Fibroblast of lung (primary cell): ENCODE data around the gene KCNE3. TPM values are rescaled to one million over a fixed set of nuclear protein-coding genes. Genes with fewer than 3 reads are reported as not detected.

ENCODE experiments used
- DNase-seq, 2 donors: peaks; one replicate each; pipeline versions ENCODE4 v3.0.0 to v3.0.0-alpha.2; 2010; ENCODE audit warnings: low read depth in 2 of 2
- H2AFZ ChIP-seq: 2 replicates; pipeline ENCODE4 v1.5.1; 2012; ENCODE audit warnings: low read length, control low read depth, inconsistent platforms
- H3K27ac ChIP-seq: 2 replicates; pipeline ENCODE4 v1.5.1; 2011; ENCODE audit warnings: low read length, control low read depth; ENCODE audit not compliant: insufficient read depth
- H3K27me3 ChIP-seq: 2 replicates; pipeline ENCODE4 v1.5.1; 2011; ENCODE audit warnings: mild to moderate bottlenecking, low read length; ENCODE audit not compliant: control insufficient read depth, insufficient read depth
- H3K36me3 ChIP-seq: 2 replicates; pipeline ENCODE4 v1.5.1; 2011; ENCODE audit warnings: low read length; ENCODE audit not compliant: control insufficient read depth, insufficient read depth
- H3K4me1 ChIP-seq: 2 replicates; pipeline ENCODE4 v1.5.1; 2011; ENCODE audit warnings: low read length; ENCODE audit not compliant: control insufficient read depth, insufficient read depth; ENCODE audit errors: extremely low read depth
- H3K4me2 ChIP-seq: 2 replicates; pipeline ENCODE4 v1.5.1; 2011; ENCODE audit warnings: low read length, control low read depth; ENCODE audit not compliant: insufficient read depth; ENCODE audit errors: extremely low read depth
- H3K4me3 ChIP-seq, 4 experiments: fragments of 200-600 bp in 1 of 4; sonication (generic) in 1 of 4; replicated peaks in 1 of 4; 2 replicates each; pipeline ENCODE4 v1.5.1; 2011 to 2016; ENCODE audit warnings: low read length in 4 of 4, low read depth in 3 of 4, mild to moderate bottlenecking in 3 of 4, control low read depth in 2 of 4, inconsistent platforms in 1 of 4, mixed read lengths in 1 of 4; ENCODE audit not compliant: insufficient read depth in 1 of 4; ENCODE audit errors: control extremely low read depth in 1 of 4
- H3K79me2 ChIP-seq: 2 replicates; pipeline ENCODE4 v1.5.1; 2012; ENCODE audit warnings: mild to moderate bottlenecking, low read length, inconsistent platforms; ENCODE audit not compliant: control insufficient read depth, insufficient read depth
- H3K9ac ChIP-seq: 2 replicates; pipeline ENCODE4 v1.5.1; 2011; ENCODE audit warnings: mild to moderate bottlenecking, low read length, control low read depth; ENCODE audit not compliant: insufficient read depth
- H3K9me3 ChIP-seq: 2 replicates; pipeline ENCODE4 v1.5.1; 2012; ENCODE audit warnings: low read depth, low read length; ENCODE audit not compliant: control insufficient read depth, insufficient read depth
- H4K20me1 ChIP-seq: 2 replicates; pipeline ENCODE4 v1.5.1; 2011; ENCODE audit warnings: low read length; ENCODE audit not compliant: control insufficient read depth, insufficient read depth; ENCODE audit errors: extremely low read depth
- CTCF ChIP-seq, 2 donors: IDR thresholded peaks in 1 of 2; conservative IDR thresholded peaks in 1 of 2; 1 replicate in 1 of 2; 2 replicates in 1 of 2; pipeline ENCODE4 v1.5.1; 2011 to 2012; ENCODE audit warnings: low read length in 2 of 2, control low read depth in 1 of 2, inconsistent platforms in 1 of 2, low read depth in 1 of 2, mild to moderate bottlenecking in 1 of 2
- EZH2 ChIP-seq: IDR thresholded peaks from 2 replicates; pipeline ENCODE4 v1.5.1; 2012; ENCODE audit warnings: low read length, control low read depth, mild to moderate bottlenecking; ENCODE audit errors: missing control alignments
- polyA plus RNA-seq, 2 donors: library from polyadenylated mRNA; depleted of rRNA in 1 of 2; stranded (reverse) in 1 of 2; unstranded in 1 of 2; fragments of >200 nt; gene quantifications; 2 replicates each; pipeline ENCODE4 v1.2.1, GENCODE V29; 2011 to 2012; ENCODE audit warnings: missing spikeins in 1 of 2
- total RNA-seq: library from RNA; depleted of rRNA; stranded (reverse); fragments of >200 nt; gene quantifications from 2 replicates; pipeline ENCODE4 v1.2.1, GENCODE V29; 2014

Gene KCNE3
- total and polyA plus RNA-seq, 2 donors (not counting 1 experiment from before 2014, with no cell fraction given) = 0.25 to 6.4 TPM

- no peaks in the 10 kb centered on the region for H3K36me3 ChIP-seq
- H3K4me1 ChIP-seq = no peaks in the 10 kb centered on the region
- no peak overlapping the region for H2AFZ ChIP-seq
- no peak overlapping the region for H3K9ac ChIP-seq
- H4K20me1 ChIP-seq = no peaks in the 10 kb centered on the region
- H3K4me2 ChIP-seq = no peak overlapping the region
- no peaks in the 10 kb centered on the region for H3K9me3 ChIP-seq
- TF ChIP-seq EZH2 (no peak), CTCF (conservative IDR thresholded peaks at IDR 0.05 in 1 of 2, IDR thresholded peaks at IDR 0.05 in 1 of 2; ENCODE audit: low read depth in 1 of 2, low read length in 2 of 2) (no peak)
- H3K27ac ChIP-seq = no peak overlapping the region
- H3K27me3 ChIP-seq = no peaks in the 10 kb centered on the region
- DNase-seq = no peak
- H3K4me3 ChIP-seq = no peak overlapping the region
- no peaks in the 10 kb centered on the region for H3K79me2 ChIP-seq
Observed at GRCh38 chr11:74480688-74481417, 13.5 kb upstream of the KCNE3 start.

- Histone ChIP-seq H2AFZ (no peak overlapping the region), H3K9me3 (no peaks in the 10 kb centered on the region), H3K36me3 (no peaks in the 10 kb centered on the region), H3K9ac (no peak overlapping the region), H3K4me3 (no peak overlapping the region), H3K27me3 (no peaks in the 10 kb centered on the region), H3K27ac (no peak overlapping the region), H4K20me1 (no peaks in the 10 kb centered on the region), H3K79me2 (no peaks in the 10 kb centered on the region), H3K4me2 (no peak overlapping the region), H3K4me1 (no peaks in the 10 kb centered on the region)
- TF ChIP-seq EZH2 = no peak
- no peak for TF ChIP-seq CTCF (conservative IDR thresholded peaks at IDR 0.05 in 1 of 2, IDR thresholded peaks at IDR 0.05 in 1 of 2; ENCODE audit: low read depth in 1 of 2, low read length in 2 of 2)
- no peak for DNase-seq
Observed at GRCh38 chr11:74479732-74480123, 12.4 kb upstream of the KCNE3 start.

GRCh38 chr11:74478877-74479731 lies 11.8 kb upstream of the KCNE3 start:
- DNase-seq = no peak
- no peaks in the 10 kb centered on the region for H3K4me1 ChIP-seq
- H3K36me3 ChIP-seq = no peaks in the 10 kb centered on the region
- H3K4me3 ChIP-seq = no peak overlapping the region
- TF ChIP-seq CTCF (conservative IDR thresholded peaks at IDR 0.05 in 1 of 2, IDR thresholded peaks at IDR 0.05 in 1 of 2; ENCODE audit: low read depth in 1 of 2, low read length in 2 of 2) = no peak
- no peak for TF ChIP-seq EZH2
- H2AFZ ChIP-seq = no peak overlapping the region
- H4K20me1 ChIP-seq = no peaks in the 10 kb centered on the region
- H3K27me3 ChIP-seq = no peaks in the 10 kb centered on the region
- no peaks in the 10 kb centered on the region for H3K79me2 ChIP-seq
- H3K4me2 ChIP-seq = no peak overlapping the region
- no peak overlapping the region for H3K9ac ChIP-seq
- no peaks in the 10 kb centered on the region for H3K9me3 ChIP-seq
- no peak overlapping the region for H3K27ac ChIP-seq
